Measurements from ENCODE around the gene SLC35B1. TPM values are rescaled to one million over a fixed set of nuclear protein-coding genes. Genes with fewer than 3 reads are reported as not detected.

SLC35B1 gene
- total RNA-seq, 1 donor from 2014 or later, result 71.7 TPM

- Mint-ChIP-seq H3K36me3 (peaks cover 16% of the 10 kb centered on the region), H3K9me3 (no peaks in the 10 kb centered on the region), H3K4me3 (no peak overlapping the region), H3K4me1 (ENCODE audit: unreplicated experiment) (peaks cover 15% of the 10 kb centered on the region), H3K27me3 (no peaks in the 10 kb centered on the region), H3K27ac (no peak overlapping the region)
- TF ChIP-seq CTCF (conservative IDR thresholded peaks at IDR 0.05), result no peak
- DNase-seq (ENCODE audit: extremely low spot score, unreplicated experiment), result no peak
Observed at GRCh38 chr17:49670641-49671040, 37.1 kb downstream of the SLC35B1 start.

GRCh38 chr17:49670002-49670401 is 37.8 kb downstream of the SLC35B1 start:
- Mint-ChIP-seq H3K36me3 (peaks cover 12% of the 10 kb centered on the region), H3K27me3 (no peaks in the 10 kb centered on the region), H3K4me3 (no peak overlapping the region), H3K4me1 (ENCODE audit: unreplicated experiment) (peaks cover 10% of the 10 kb centered on the region), H3K9me3 (no peaks in the 10 kb centered on the region), H3K27ac (no peak overlapping the region)
- no peak for DNase-seq (ENCODE audit: extremely low spot score, unreplicated experiment)
- no peak for TF ChIP-seq CTCF (conservative IDR thresholded peaks at IDR 0.05)

- no peaks in the 10 kb centered on the region for H3K9me3 Mint-ChIP-seq
- H3K4me1 Mint-ChIP-seq (ENCODE audit: unreplicated experiment), result no peaks in the 10 kb centered on the region
- no peak overlapping the region for H3K4me3 Mint-ChIP-seq
- no peaks in the 10 kb centered on the region for H3K27me3 Mint-ChIP-seq
- TF ChIP-seq CTCF (conservative IDR thresholded peaks at IDR 0.05), result no peak
- no peak for DNase-seq (ENCODE audit: extremely low spot score, unreplicated experiment)
- H3K36me3 Mint-ChIP-seq, result peaks cover 9% of the 10 kb centered on the region
- no peak overlapping the region for H3K27ac Mint-ChIP-seq
Observed at GRCh38 chr17:49667854-49668253, 39.9 kb downstream of the SLC35B1 start.

- Mint-ChIP-seq H3K27ac (no peak overlapping the region), H3K4me3 (no peak overlapping the region), H3K36me3 (peaks cover 21% of the 10 kb centered on the region), H3K27me3 (no peaks in the 10 kb centered on the region), H3K4me1 (ENCODE audit: unreplicated experiment) (no peaks in the 10 kb centered on the region), H3K9me3 (no peaks in the 10 kb centered on the region)
- TF ChIP-seq CTCF (conservative IDR thresholded peaks at IDR 0.05), result no peak
- DNase-seq (ENCODE audit: extremely low spot score, unreplicated experiment), result no peak
Observed at GRCh38 chr17:49664706-49665211, 43.0 kb downstream of the SLC35B1 start.

GRCh38 chr17:49659661-49660382 is 47.9 kb downstream of the SLC35B1 start:
- no peaks in the 10 kb centered on the region for H3K4me1 Mint-ChIP-seq (ENCODE audit: unreplicated experiment)
- DNase-seq (ENCODE audit: extremely low spot score, unreplicated experiment), result no peak
- no peak overlapping the region for H3K27ac Mint-ChIP-seq
- H3K27me3 Mint-ChIP-seq, result no peaks in the 10 kb centered on the region
- peaks cover 29% of the 10 kb centered on the region for H3K36me3 Mint-ChIP-seq
- no peak overlapping the region for H3K4me3 Mint-ChIP-seq
- H3K9me3 Mint-ChIP-seq, result no peaks in the 10 kb centered on the region
- TF ChIP-seq CTCF (conservative IDR thresholded peaks at IDR 0.05), result no peak
